Stomach (tissue), 4 donors: ENCODE measurements around the gene SIGLEC1.

Experiments
- CTCF ChIP-seq, 7 experiments: fragments of 450-650 bp in 4 of 7; fragments of 200-600 bp in 3 of 7; sonication (generic) in 3 of 7; IDR thresholded peaks; one replicate each; pipeline ENCODE4 v1.5.1; 2016 to 2019; ENCODE audit warnings: antibody characterized with exemption in 7 of 7, control low read depth in 2 of 7, mild to moderate bottlenecking in 1 of 7
- POLR2AphosphoS5 ChIP-seq, 3 donors: sonication (generic); formaldehyde crosslinking; IDR thresholded peaks; one replicate each; pipeline ENCODE4 v1.6.1; 2016; ENCODE audit warnings: antibody characterized with exemption in 3 of 3

DNA sequence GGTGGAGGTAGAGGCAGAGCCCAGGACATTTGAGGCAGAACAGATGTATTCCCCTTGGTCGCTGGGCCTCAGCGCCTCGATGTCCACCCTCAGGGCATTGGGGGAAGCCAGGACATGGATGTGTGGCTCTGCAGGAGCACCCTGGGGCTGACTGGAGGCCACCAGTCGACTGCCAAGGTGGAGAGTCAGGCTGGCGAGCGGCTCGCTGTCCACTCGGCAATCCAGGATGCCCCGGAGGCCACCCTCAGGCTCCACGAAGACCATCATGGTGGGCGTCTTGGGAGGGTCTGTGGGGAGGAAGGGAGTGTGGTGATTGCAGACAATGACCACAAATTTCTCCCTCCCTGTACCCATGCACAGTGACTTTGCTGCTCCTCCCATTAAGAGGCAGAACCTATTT is 22.4 kb downstream of the SIGLEC1 start:
- TF ChIP-seq CTCF (IDR thresholded peaks at IDR 0.05) (no peak), POLR2AphosphoS5 (IDR thresholded peaks at IDR 0.05) (no peak)
